C4-2B (cell line): ENCODE measurements around the gene ICOS.

ENCODE experiments used
- CTCF ChIP-seq: fragments of 450-650 bp; conservative IDR thresholded peaks from 2 replicates; pipeline ENCODE4 v1.5.1; 2017; ENCODE audit warnings: mild to moderate bottlenecking
- ZFX ChIP-seq: fragments of 450-650 bp; IDR thresholded peaks from 2 replicates; pipeline ENCODE4 v1.6.1; 2017

DNA sequence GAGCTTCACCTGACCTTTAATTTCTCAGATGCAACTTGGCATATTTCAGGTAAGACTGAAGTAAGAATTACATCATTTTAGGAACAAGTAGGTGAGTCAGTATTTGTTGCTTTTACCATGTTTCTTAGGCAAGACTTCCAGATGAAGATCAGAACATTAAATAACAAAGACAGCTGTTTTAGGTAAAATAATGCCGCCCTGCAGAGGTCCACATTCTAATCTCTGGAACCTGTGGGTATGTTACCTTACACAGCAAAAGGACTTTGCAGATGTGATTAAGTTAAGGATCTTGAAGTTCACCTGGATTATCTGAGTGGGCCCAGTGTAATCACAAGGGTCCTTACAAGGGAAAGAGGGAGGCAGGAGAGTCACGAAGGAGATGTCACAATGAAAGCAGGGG lies 39.3 kb downstream of the ICOS start:
- no peak for TF ChIP-seq CTCF
- TF ChIP-seq ZFX: no peak
